ENCODE measurements around the gene AMY1A.
"Not testable (repeated sequence)": the region's sequence is repeated elsewhere in the genome, so short reads cannot be mapped to it uniquely, and the experiment has no call there.

AMY1A gene

GRCh38 chr1:103697430-103697829, 41.9 kb downstream of the AMY1A start:
- not testable (repeated sequence) for H3K27ac ChIP-seq (ENCODE audit: low read length)

GRCh38 chr1:103700669-103701068, 45.1 kb downstream of the AMY1A start:
- H3K27me3 ChIP-seq (ENCODE audit: control insufficient read depth in 1 of 2, insufficient read depth in 2 of 2, low read length in 2 of 2); H3K4me3 ChIP-seq (ENCODE audit: low read length in 2 of 2); H3K27ac ChIP-seq (ENCODE audit: low read length); H3K9ac ChIP-seq (ENCODE audit: low read length in 2 of 2); H3K9me3 ChIP-seq (ENCODE audit: control insufficient read depth in 2 of 2, low read length in 2 of 2); H3K4me1 ChIP-seq (ENCODE audit: control insufficient read depth, insufficient read depth, low read length); H3K36me3 ChIP-seq (ENCODE audit: control insufficient read depth in 2 of 2, insufficient read depth in 2 of 2, low read length in 2 of 2): not testable (repeated sequence)

More at GRCh38 chr1:103697430-103697829, 41.9 kb downstream of the AMY1A start:
- not testable (repeated sequence) for H3K4me3 ChIP-seq (ENCODE audit: low read length in 2 of 2); H3K27me3 ChIP-seq (ENCODE audit: control insufficient read depth in 1 of 2, insufficient read depth in 2 of 2, low read length in 2 of 2); H3K36me3 ChIP-seq (ENCODE audit: control insufficient read depth in 2 of 2, insufficient read depth in 2 of 2, low read length in 2 of 2); H3K9ac ChIP-seq (ENCODE audit: low read length in 2 of 2); H3K4me1 ChIP-seq (ENCODE audit: control insufficient read depth, insufficient read depth, low read length); H3K9me3 ChIP-seq (ENCODE audit: control insufficient read depth in 2 of 2, low read length in 2 of 2)

GRCh38 chr1:103701256-103701655, 45.7 kb downstream of the AMY1A start:
- not testable (repeated sequence) for H3K9me3 ChIP-seq (ENCODE audit: control insufficient read depth in 2 of 2, low read length in 2 of 2); H3K4me1 ChIP-seq (ENCODE audit: control insufficient read depth, insufficient read depth, low read length); H3K9ac ChIP-seq (ENCODE audit: low read length in 2 of 2); H3K27me3 ChIP-seq (ENCODE audit: control insufficient read depth in 1 of 2, insufficient read depth in 2 of 2, low read length in 2 of 2); H3K4me3 ChIP-seq (ENCODE audit: low read length in 2 of 2); H3K36me3 ChIP-seq (ENCODE audit: control insufficient read depth in 2 of 2, insufficient read depth in 2 of 2, low read length in 2 of 2); H3K27ac ChIP-seq (ENCODE audit: low read length)

GRCh38 chr1:103707670-103708069, 52.1 kb downstream of the AMY1A start:
- not testable (repeated sequence) for H3K27me3 ChIP-seq (ENCODE audit: control insufficient read depth in 1 of 2, insufficient read depth in 2 of 2, low read length in 2 of 2); H3K36me3 ChIP-seq (ENCODE audit: control insufficient read depth in 2 of 2, insufficient read depth in 2 of 2, low read length in 2 of 2); H3K4me1 ChIP-seq (ENCODE audit: control insufficient read depth, insufficient read depth, low read length)

GRCh38 chr1:103710381-103710780, 54.8 kb downstream of the AMY1A start:
- H3K4me1 ChIP-seq (ENCODE audit: control insufficient read depth, insufficient read depth, low read length); H3K27ac ChIP-seq (ENCODE audit: low read length); H3K9me3 ChIP-seq (ENCODE audit: control insufficient read depth in 2 of 2, low read length in 2 of 2); H3K36me3 ChIP-seq (ENCODE audit: control insufficient read depth in 2 of 2, insufficient read depth in 2 of 2, low read length in 2 of 2); H3K4me3 ChIP-seq (ENCODE audit: low read length in 2 of 2); H3K9ac ChIP-seq (ENCODE audit: low read length in 2 of 2); H3K27me3 ChIP-seq (ENCODE audit: control insufficient read depth in 1 of 2, insufficient read depth in 2 of 2, low read length in 2 of 2): not testable (repeated sequence)

More at GRCh38 chr1:103707670-103708069, 52.1 kb downstream of the AMY1A start:
- H3K4me3 ChIP-seq (ENCODE audit: low read length in 2 of 2); H3K9ac ChIP-seq (ENCODE audit: low read length in 2 of 2); H3K27ac ChIP-seq (ENCODE audit: low read length); H3K9me3 ChIP-seq (ENCODE audit: control insufficient read depth in 2 of 2, low read length in 2 of 2): not testable (repeated sequence)

Measured in stomach smooth muscle (tissue), 2 donors.